ENCODE measurements around the gene KIF21B.

DNA sequence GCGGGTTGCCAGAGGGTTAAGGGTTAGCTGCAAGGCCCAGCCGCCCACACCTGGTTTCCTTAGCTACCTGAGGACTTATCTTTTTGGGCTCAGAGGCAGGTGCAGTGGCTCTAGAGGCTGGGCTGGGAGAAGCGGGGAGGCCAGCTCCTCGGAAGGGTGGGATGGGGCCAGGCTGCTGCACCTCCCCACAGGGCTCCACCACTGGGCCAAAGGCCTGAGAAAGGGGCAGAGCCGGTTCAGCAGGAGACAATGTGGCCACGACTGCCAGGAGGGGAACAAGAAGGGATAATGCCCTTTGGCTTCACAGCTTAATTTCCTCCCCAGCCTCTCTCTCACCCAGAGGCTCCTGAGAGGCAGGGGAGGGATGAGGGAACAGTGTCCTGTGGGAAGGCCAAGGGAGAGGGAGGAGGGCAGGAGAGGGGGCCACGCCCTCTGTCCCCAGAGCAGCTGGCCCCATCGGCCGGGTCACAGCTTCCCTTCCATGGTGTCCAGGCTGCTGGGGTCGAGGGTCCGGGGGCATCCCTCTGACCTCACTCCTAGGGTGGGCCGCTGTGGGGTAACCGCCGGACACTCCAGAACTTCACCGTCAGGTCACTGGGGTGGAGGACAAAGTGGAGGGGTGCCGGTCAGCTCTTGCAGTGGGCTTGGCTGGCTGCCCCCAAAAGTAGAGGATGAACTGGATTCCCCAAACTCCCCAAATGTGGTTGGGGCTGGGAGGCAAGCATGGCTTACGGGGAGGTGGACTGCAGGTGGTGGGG lies 50.4 kb downstream of the KIF21B start:
- TF ChIP-seq, protein P1, sequence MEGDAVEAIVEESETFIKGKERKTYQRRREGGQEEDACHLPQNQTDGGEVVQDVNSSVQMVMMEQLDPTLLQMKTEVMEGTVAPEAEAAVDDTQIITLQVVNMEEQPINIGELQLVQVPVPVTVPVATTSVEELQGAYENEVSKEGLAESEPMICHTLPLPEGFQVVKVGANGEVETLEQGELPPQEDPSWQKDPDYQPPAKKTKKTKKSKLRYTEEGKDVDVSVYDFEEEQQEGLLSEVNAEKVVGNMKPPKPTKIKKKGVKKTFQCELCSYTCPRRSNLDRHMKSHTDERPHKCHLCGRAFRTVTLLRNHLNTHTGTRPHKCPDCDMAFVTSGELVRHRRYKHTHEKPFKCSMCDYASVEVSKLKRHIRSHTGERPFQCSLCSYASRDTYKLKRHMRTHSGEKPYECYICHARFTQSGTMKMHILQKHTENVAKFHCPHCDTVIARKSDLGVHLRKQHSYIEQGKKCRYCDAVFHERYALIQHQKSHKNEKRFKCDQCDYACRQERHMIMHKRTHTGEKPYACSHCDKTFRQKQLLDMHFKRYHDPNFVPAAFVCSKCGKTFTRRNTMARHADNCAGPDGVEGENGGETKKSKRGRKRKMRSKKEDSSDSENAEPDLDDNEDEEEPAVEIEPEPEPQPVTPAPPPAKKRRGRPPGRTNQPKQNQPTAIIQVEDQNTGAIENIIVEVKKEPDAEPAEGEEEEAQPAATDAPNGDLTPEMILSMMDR (conservative IDR thresholded peaks at IDR 0.05; ENCODE audit: low read length), result no peak
- no peak for TF ChIP-seq EZH2phosphoT487 (IDR thresholded peaks at IDR 0.05; ENCODE audit: borderline replicate concordance)
